ENCODE data around the gene ZSCAN29.

Gene ZSCAN29

DNA sequence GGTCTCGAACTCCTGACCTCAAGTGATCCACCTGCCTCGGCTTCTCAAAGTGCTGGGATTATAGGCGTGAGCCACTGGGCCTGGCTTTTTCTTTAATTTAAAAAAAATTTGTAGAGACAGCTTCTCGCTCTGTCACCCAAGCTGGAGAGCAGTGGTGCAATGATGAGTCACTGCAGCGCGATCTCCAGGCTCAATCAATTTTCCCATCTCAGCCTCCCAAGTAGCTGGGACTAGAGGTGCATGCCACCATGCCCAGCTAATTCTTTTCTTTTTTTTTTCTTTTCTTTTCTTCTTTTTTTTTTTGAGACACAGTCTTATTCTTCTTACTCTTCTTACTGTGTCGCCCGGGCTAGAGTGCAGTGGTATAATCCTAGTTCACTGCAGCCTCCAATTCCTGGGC, 19.9 kb upstream of the ZSCAN29 start:
- H3K4me3 ChIP-seq (ENCODE audit: low read depth, low read length): no peak overlapping the region
- peaks cover 6% of the 10 kb centered on the region for H3K36me3 ChIP-seq (replicated peaks)
- peak; percentile 67 for DNase-seq
- H3K27me3 ChIP-seq (replicated peaks): no peaks in the 10 kb centered on the region
- TF ChIP-seq, protein P1, sequence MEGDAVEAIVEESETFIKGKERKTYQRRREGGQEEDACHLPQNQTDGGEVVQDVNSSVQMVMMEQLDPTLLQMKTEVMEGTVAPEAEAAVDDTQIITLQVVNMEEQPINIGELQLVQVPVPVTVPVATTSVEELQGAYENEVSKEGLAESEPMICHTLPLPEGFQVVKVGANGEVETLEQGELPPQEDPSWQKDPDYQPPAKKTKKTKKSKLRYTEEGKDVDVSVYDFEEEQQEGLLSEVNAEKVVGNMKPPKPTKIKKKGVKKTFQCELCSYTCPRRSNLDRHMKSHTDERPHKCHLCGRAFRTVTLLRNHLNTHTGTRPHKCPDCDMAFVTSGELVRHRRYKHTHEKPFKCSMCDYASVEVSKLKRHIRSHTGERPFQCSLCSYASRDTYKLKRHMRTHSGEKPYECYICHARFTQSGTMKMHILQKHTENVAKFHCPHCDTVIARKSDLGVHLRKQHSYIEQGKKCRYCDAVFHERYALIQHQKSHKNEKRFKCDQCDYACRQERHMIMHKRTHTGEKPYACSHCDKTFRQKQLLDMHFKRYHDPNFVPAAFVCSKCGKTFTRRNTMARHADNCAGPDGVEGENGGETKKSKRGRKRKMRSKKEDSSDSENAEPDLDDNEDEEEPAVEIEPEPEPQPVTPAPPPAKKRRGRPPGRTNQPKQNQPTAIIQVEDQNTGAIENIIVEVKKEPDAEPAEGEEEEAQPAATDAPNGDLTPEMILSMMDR (IDR thresholded peaks at IDR 0.05; ENCODE audit: low read depth, low read length, missing control alignments): no peak
- no peak overlapping the region for H3K27ac ChIP-seq
- in situ Hi-C loops (cut with HindIII; ENCODE audit: low pct_ligation_motif_present, low sequenced_read_pairs): no loop called here

DNA sequence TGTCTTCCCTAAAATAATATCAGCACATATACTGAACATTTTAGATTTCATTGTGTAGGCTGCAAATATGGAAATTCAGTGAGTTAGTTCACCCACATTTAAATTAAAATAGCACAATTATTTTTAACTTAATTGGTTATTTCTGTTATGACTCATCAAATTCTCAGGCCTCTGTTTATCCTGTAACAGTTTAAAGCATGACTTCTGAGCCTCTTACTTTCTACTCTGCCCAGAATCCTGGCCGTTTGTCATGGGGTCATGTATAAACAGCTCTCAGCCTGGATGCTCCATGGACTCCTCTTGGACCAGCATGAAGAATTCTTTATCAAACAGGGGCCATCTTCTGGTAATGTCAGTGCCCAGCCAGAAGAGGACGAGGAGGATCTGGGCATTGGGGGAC, 12.2 kb upstream of the ZSCAN29 start:
- H3K4me3 ChIP-seq (ENCODE audit: low read depth, low read length): no peak overlapping the region
- peaks cover 19% of the 10 kb centered on the region for H3K36me3 ChIP-seq (replicated peaks)
- TF ChIP-seq, protein P1 (IDR thresholded peaks at IDR 0.05; ENCODE audit: low read depth, low read length, missing control alignments): no peak
- in situ Hi-C loops (cut with HindIII; ENCODE audit: low pct_ligation_motif_present, low sequenced_read_pairs): no loop called here
- H3K27ac ChIP-seq: no peak overlapping the region
- no peaks in the 10 kb centered on the region for H3K27me3 ChIP-seq (replicated peaks)
- DNase-seq: no peak

- no peak overlapping the region for H3K4me3 ChIP-seq (ENCODE audit: low read depth, low read length)
- no peak for DNase-seq
- no peak overlapping the region for H3K27ac ChIP-seq
Measured at GRCh38 chr15:43382310-43382709, 11.5 kb upstream of the ZSCAN29 start.

GRCh38 chr15:43378601-43379000, 7.8 kb upstream of the ZSCAN29 start:
- no peaks in the 10 kb centered on the region for H3K27me3 ChIP-seq (replicated peaks)
- H3K27ac ChIP-seq: no peak overlapping the region
- no peak for DNase-seq
- H3K4me3 ChIP-seq (ENCODE audit: low read depth, low read length): no peak overlapping the region
- TF ChIP-seq, protein P1 (IDR thresholded peaks at IDR 0.05; ENCODE audit: low read depth, low read length, missing control alignments): no peak
- in situ Hi-C loops (cut with HindIII; ENCODE audit: low pct_ligation_motif_present, low sequenced_read_pairs): no loop called here
- H3K36me3 ChIP-seq (replicated peaks): peaks cover 5% of the 10 kb centered on the region

More at GRCh38 chr15:43382310-43382709, 11.5 kb upstream of the ZSCAN29 start:
- TF ChIP-seq, protein P1 (IDR thresholded peaks at IDR 0.05; ENCODE audit: low read depth, low read length, missing control alignments): no peak
- Histone ChIP-seq H3K36me3 (replicated peaks) (peaks cover 14% of the 10 kb centered on the region), H3K27me3 (replicated peaks) (no peaks in the 10 kb centered on the region)
- in situ Hi-C loops (cut with HindIII; ENCODE audit: low pct_ligation_motif_present, low sequenced_read_pairs): no loop called here

- DNase-seq: peak; percentile 48
- in situ Hi-C loops (cut with HindIII; ENCODE audit: low pct_ligation_motif_present, low sequenced_read_pairs): no loop called here
- Histone ChIP-seq H3K36me3 (replicated peaks) (no peaks in the 10 kb centered on the region), H3K27me3 (replicated peaks) (no peaks in the 10 kb centered on the region), H3K4me3 (ENCODE audit: low read depth, low read length) (no peak overlapping the region), H3K27ac (no peak overlapping the region)
- TF ChIP-seq, protein P1 (IDR thresholded peaks at IDR 0.05; ENCODE audit: low read depth, low read length, missing control alignments): peak; percentile 86
Measured at GRCh38 chr15:43376017-43376705, 5.3 kb upstream of the ZSCAN29 start.

All from brain microvascular endothelial cell (primary cell).